Measurements from ENCODE around the gene KCNMA1. TPM values are rescaled to one million over a fixed set of nuclear protein-coding genes. Genes with fewer than 3 reads are reported as not detected.

Gene KCNMA1
- total RNA-seq, 4 donors from 2014 or later = 66.8 to 96.5 (median 78.9) TPM

- no peaks in the 10 kb centered on the region for H3K9me3 ChIP-seq
- H3K36me3 ChIP-seq = no peaks in the 10 kb centered on the region
- intact Hi-C loops (cut with DNase I; ENCODE audit: low total_unique reads) (loop anchor here (10.0 kb wide), 1 partner anchor 212 kb away; no protein-coding TSS in a partner anchor), in situ Hi-C loops (cut with MboI; ENCODE audit: low sequenced_read_pairs in 4 of 4) (loop anchor here in 3 of 4 donors (10.0 to 25.0 kb wide), 4 partner anchors 225 to 552 kb away; no protein-coding TSS in a partner anchor)
- peaks cover 0 to 52% of the 10 kb centered on the region in 2 donors for H3K4me1 ChIP-seq
- no peak overlapping the region for H3K4me3 ChIP-seq
- DNase-seq (no peak), ATAC-seq (no peak)
- H3K27me3 ChIP-seq = no peaks in the 10 kb centered on the region
- TF ChIP-seq, protein P1, sequence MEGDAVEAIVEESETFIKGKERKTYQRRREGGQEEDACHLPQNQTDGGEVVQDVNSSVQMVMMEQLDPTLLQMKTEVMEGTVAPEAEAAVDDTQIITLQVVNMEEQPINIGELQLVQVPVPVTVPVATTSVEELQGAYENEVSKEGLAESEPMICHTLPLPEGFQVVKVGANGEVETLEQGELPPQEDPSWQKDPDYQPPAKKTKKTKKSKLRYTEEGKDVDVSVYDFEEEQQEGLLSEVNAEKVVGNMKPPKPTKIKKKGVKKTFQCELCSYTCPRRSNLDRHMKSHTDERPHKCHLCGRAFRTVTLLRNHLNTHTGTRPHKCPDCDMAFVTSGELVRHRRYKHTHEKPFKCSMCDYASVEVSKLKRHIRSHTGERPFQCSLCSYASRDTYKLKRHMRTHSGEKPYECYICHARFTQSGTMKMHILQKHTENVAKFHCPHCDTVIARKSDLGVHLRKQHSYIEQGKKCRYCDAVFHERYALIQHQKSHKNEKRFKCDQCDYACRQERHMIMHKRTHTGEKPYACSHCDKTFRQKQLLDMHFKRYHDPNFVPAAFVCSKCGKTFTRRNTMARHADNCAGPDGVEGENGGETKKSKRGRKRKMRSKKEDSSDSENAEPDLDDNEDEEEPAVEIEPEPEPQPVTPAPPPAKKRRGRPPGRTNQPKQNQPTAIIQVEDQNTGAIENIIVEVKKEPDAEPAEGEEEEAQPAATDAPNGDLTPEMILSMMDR (IDR thresholded peaks at IDR 0.05 in 4 of 5, conservative IDR thresholded peaks at IDR 0.05 in 1 of 5) = no peak
- TF ChIP-seq POLR2A (IDR thresholded peaks at IDR 0.05) = no peak
- no peak overlapping the region for H3K27ac ChIP-seq
Measured at GRCh38 chr10:77162697-77163096, 474.9 kb downstream of the KCNMA1 start.

DNA sequence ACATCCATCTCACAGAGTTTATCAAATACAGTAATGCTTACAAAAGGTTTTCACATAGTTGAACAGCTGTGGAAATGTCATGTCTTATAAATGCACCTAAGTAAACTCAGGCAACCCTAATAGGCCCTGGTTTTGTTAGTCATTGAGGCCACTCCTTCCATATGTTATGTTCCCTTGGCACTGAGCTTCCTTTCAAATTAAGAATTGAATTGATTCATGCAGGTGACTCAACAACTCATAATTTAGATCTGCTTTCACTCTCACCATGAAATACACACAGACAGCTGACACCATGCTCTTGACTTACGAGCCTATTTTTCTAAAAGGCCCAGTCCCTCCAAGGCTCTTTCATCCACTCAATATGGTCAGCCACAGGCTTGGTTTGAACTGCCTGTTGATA is 476.9 kb downstream of the KCNMA1 start:
- intact Hi-C loops (cut with DNase I; ENCODE audit: low total_unique reads) (loop anchor here (10.0 kb wide), 1 partner anchor 214 kb away; no protein-coding TSS in a partner anchor), in situ Hi-C loops (cut with MboI; ENCODE audit: low sequenced_read_pairs in 4 of 4) (loop anchor here in 3 of 4 donors (10.0 to 25.0 kb wide), 4 partner anchors 227 to 554 kb away; no protein-coding TSS in a partner anchor)
- TF ChIP-seq, protein P1 (IDR thresholded peaks at IDR 0.05 in 4 of 5, conservative IDR thresholded peaks at IDR 0.05 in 1 of 5) = no peak
- no peak for TF ChIP-seq POLR2A (IDR thresholded peaks at IDR 0.05)
- Histone ChIP-seq H3K4me1 (peaks cover 0 to 54% of the 10 kb centered on the region in 2 donors), H3K4me3 (no peak overlapping the region), H3K27me3 (no peaks in the 10 kb centered on the region), H3K27ac (peak overlapping the region in 2 of 4 donors; percentile 32 to 70), H3K36me3 (no peaks in the 10 kb centered on the region), H3K9me3 (no peaks in the 10 kb centered on the region)
- ATAC-seq = peak in 1 of 2 donors; percentile 34
- no peak for DNase-seq

- H3K36me3 ChIP-seq = no peaks in the 10 kb centered on the region
- no peak for TF ChIP-seq POLR2A (IDR thresholded peaks at IDR 0.05)
- TF ChIP-seq, protein P1 (IDR thresholded peaks at IDR 0.05 in 4 of 5, conservative IDR thresholded peaks at IDR 0.05 in 1 of 5) = no peak
- H3K27me3 ChIP-seq = no peaks in the 10 kb centered on the region
- intact Hi-C loops (cut with DNase I; ENCODE audit: low total_unique reads) (loop anchor here (10.0 kb wide), 1 partner anchor 215 kb away; no protein-coding TSS in a partner anchor), in situ Hi-C loops (cut with MboI; ENCODE audit: low sequenced_read_pairs in 4 of 4) (loop anchor here in 3 of 4 donors (10.0 to 25.0 kb wide), 4 partner anchors 228 to 555 kb away; no protein-coding TSS in a partner anchor)
- H3K4me3 ChIP-seq = no peak overlapping the region
- no peaks in the 10 kb centered on the region for H3K9me3 ChIP-seq
- H3K4me1 ChIP-seq = peaks cover 0 to 46% of the 10 kb centered on the region in 2 donors
- no peak overlapping the region for H3K27ac ChIP-seq
- no peak for ATAC-seq
- no peak for DNase-seq
Measured at GRCh38 chr10:77159538-77160110, 478.0 kb downstream of the KCNMA1 start.

GRCh38 chr10:77158666-77159065 is 478.9 kb downstream of the KCNMA1 start:
- Histone ChIP-seq H3K27ac (no peak overlapping the region), H3K4me1 (peaks cover 0 to 37% of the 10 kb centered on the region in 2 donors), H3K36me3 (no peaks in the 10 kb centered on the region), H3K9me3 (no peaks in the 10 kb centered on the region), H3K4me3 (no peak overlapping the region), H3K27me3 (no peaks in the 10 kb centered on the region)
- TF ChIP-seq, protein P1 (IDR thresholded peaks at IDR 0.05 in 4 of 5, conservative IDR thresholded peaks at IDR 0.05 in 1 of 5) = no peak
- TF ChIP-seq POLR2A (IDR thresholded peaks at IDR 0.05) = no peak
- no peak for DNase-seq
- ATAC-seq = no peak
- intact Hi-C loops (cut with DNase I; ENCODE audit: low total_unique reads) = no loop called here
- in situ Hi-C loops (cut with MboI; ENCODE audit: low sequenced_read_pairs in 4 of 4) = loop anchor here in 3 of 4 donors (25.0 kb wide), 2 partner anchors 229 to 329 kb away; no protein-coding TSS in a partner anchor
